GM15510 (cell line): Measurements from ENCODE around the gene MUC5B.

ENCODE experiments used
- POLR2A ChIP-seq: IDR thresholded peaks from 3 replicates; pipeline ENCODE4 v1.6.1; 2011; ENCODE audit warnings: borderline replicate concordance; ENCODE audit not compliant: insufficient read length; ENCODE audit errors: extremely low read depth

The MUC5B gene

GRCh38 chr11:1223346-1224110 is 662 bp downstream of the MUC5B start:
- TF ChIP-seq POLR2A, result no peak

- no peak for TF ChIP-seq POLR2A
Observed at GRCh38 chr11:1224111-1224490, 1.2 kb downstream of the MUC5B start.

- no peak for TF ChIP-seq POLR2A
Observed at GRCh38 chr11:1224491-1225385, 1.9 kb downstream of the MUC5B start.

- TF ChIP-seq POLR2A, result no peak
Observed at GRCh38 chr11:1225386-1226225, 2.7 kb downstream of the MUC5B start.

GRCh38 chr11:1226226-1226985 is 3.5 kb downstream of the MUC5B start:
- no peak for TF ChIP-seq POLR2A

GRCh38 chr11:1226986-1227550 is 4.2 kb downstream of the MUC5B start:
- no peak for TF ChIP-seq POLR2A

- TF ChIP-seq POLR2A, result no peak
Observed at GRCh38 chr11:1227551-1228100, 4.8 kb downstream of the MUC5B start.

GRCh38 chr11:1228101-1228821 is 5.4 kb downstream of the MUC5B start:
- TF ChIP-seq POLR2A, result no peak

GRCh38 chr11:1228921-1229451 is 6.1 kb downstream of the MUC5B start:
- TF ChIP-seq POLR2A, result no peak

- TF ChIP-seq POLR2A, result no peak
Observed at GRCh38 chr11:1229471-1230120, 6.7 kb downstream of the MUC5B start.

GRCh38 chr11:1230121-1230455 is 7.2 kb downstream of the MUC5B start:
- TF ChIP-seq POLR2A, result no peak
